HepG2 (cell line): ENCODE measurements around the gene ISY1. TPM values are rescaled to one million over a fixed set of nuclear protein-coding genes. Genes with fewer than 3 reads are reported as not detected.

ENCODE experiments used
- ATAC-seq: fragments of 200-7000 bp; cut with Tn5 transposase; 3 replicates; pipeline ENCODE4 v1.9.1; 2020; ENCODE audit warnings: mild to moderate bottlenecking, moderate library complexity
- BruUV-seq: library from RNA; stranded (reverse); fragments of 400-500 nt; replicated peaks from 2 replicates; lab custom pipeline; 2021; lab: Mats Ljungman, UMichigan
- CTCF ChIA-PET: fragments of 300-600 bp; formaldehyde crosslinking; extraction: SDS; loops from one replicate; lab custom pipeline; 2021; ENCODE audit warnings: low total read pairs, inconsistent platforms, low intra/inter-chr PET ratio; lab: Yijun Ruan, JAX
- POLR2A ChIA-PET: fragments of 350-600 bp; sonication (Branson Sonifier 250); formaldehyde crosslinking; loops from one replicate; lab custom pipeline; 2020; ENCODE audit warnings: antibody characterized with exemption, inconsistent platforms; lab: Yijun Ruan, JAX
- DNase-seq: peaks from one replicate; pipeline ENCODE4 v3.0.0-alpha.2; 2015; ENCODE audit warnings: low spot score
- FAIRE-seq: peaks from 3 replicates; lab custom pipeline; 2011; peaks lifted over from hg19 to GRCh38; lab: Jason Lieb, UNC
- H2AFZ ChIP-seq: one replicate; pipeline ENCODE4 v1.6.1; 2011; ENCODE audit warnings: low read length, inconsistent platforms
- H3K27ac ChIP-seq: fragments of 300-600 bp; 3 replicates; pipeline ENCODE4 v1.8.0; 2011; ENCODE audit warnings: mixed run types, mild to moderate bottlenecking, mixed read lengths, low read length, inconsistent platforms; ENCODE audit not compliant: insufficient read depth; ENCODE audit errors: extremely low read length
- H3K27me3 ChIP-seq, 2 experiments: fragments of 200-600 bp in 1 of 2; 2 replicates in 1 of 2; 3 replicates in 1 of 2; pipeline versions ENCODE4 v1.6.0 to v1.8.0; 2011; ENCODE audit warnings: low read length in 2 of 2, mild to moderate bottlenecking in 2 of 2, moderate library complexity in 2 of 2, inconsistent platforms in 1 of 2; ENCODE audit not compliant: insufficient read depth in 2 of 2, control insufficient read depth in 1 of 2
- H3K36me3 ChIP-seq, 2 experiments: fragments of 200-600 bp in 1 of 2; replicated peaks in 1 of 2; 2 replicates in 1 of 2; 3 replicates in 1 of 2; pipeline versions ENCODE4 v1.5.1 to v1.8.0; 2011; ENCODE audit warnings: low read length in 2 of 2, inconsistent platforms in 1 of 2; ENCODE audit not compliant: insufficient read depth in 2 of 2, control insufficient read depth in 1 of 2
- H3K4me1 ChIP-seq: 2 replicates; pipeline ENCODE4 v1.5.1; 2012; ENCODE audit warnings: low read length, inconsistent platforms; ENCODE audit not compliant: insufficient read depth
- H3K4me2 ChIP-seq: 2 replicates; pipeline ENCODE4 v1.6.0; 2011; ENCODE audit warnings: low read depth, low read length, inconsistent platforms
- H3K4me3 ChIP-seq, 3 experiments: fragments of 200-600 bp in 1 of 3; sonication (generic), shearing (Covaris generic) in 1 of 3; replicated peaks in 1 of 3; 2 replicates each; pipeline ENCODE4 v1.5.1; 2011 to 2016; ENCODE audit warnings: low read length in 3 of 3, inconsistent platforms in 2 of 3, low read depth in 2 of 3, mild to moderate bottlenecking in 2 of 3, control low read depth in 1 of 3, mixed read lengths in 1 of 3; ENCODE audit not compliant: insufficient read depth in 1 of 3
- H3K79me2 ChIP-seq: one replicate; pipeline ENCODE4 v1.6.1; 2011; ENCODE audit warnings: low read length, inconsistent platforms; ENCODE audit not compliant: insufficient read depth
- H3K9ac ChIP-seq: 2 replicates; pipeline ENCODE4 v1.6.0; 2011; ENCODE audit warnings: mild to moderate bottlenecking, low read depth, low read length, inconsistent platforms; ENCODE audit not compliant: insufficient read depth
- H3K9me3 ChIP-seq: 2 replicates; pipeline ENCODE4 v1.5.1; 2012; ENCODE audit warnings: mild to moderate bottlenecking, low read length
- H4K20me1 ChIP-seq: 2 replicates; pipeline ENCODE4 v1.6.0; 2011; ENCODE audit warnings: inconsistent platforms, mild to moderate bottlenecking, low read length, moderate library complexity; ENCODE audit not compliant: insufficient read depth
- BRCA1 ChIP-seq: sonication (generic); formaldehyde crosslinking; IDR thresholded peaks from 2 replicates; pipeline ENCODE4 v1.4.0; 2020; ENCODE audit warnings: missing genetic modification reagents
- GPBP1L1 ChIP-seq: sonication (generic); formaldehyde crosslinking; IDR thresholded peaks from 2 replicates; pipeline ENCODE4 v1.5.0; 2020; ENCODE audit warnings: mild to moderate bottlenecking, missing genetic modification reagents
- JUNB ChIP-seq: sonication (generic); formaldehyde crosslinking; IDR thresholded peaks from 2 replicates; pipeline ENCODE4 v1.8.0; 2022; ENCODE audit warnings: missing genetic modification reagents, mild to moderate bottlenecking, borderline replicate concordance
- KMT2A ChIP-seq: sonication (generic); formaldehyde crosslinking; IDR thresholded peaks from 2 replicates; pipeline ENCODE4 v1.4.0; 2020; ENCODE audit warnings: missing genetic modification reagents
- MATR3 ChIP-seq: sonication (generic); formaldehyde crosslinking; IDR thresholded peaks from 2 replicates; pipeline ENCODE4 v1.4.0; 2020; ENCODE audit warnings: missing genetic modification reagents
- RAD21 ChIP-seq: fragments of 450-650 bp; formaldehyde crosslinking; IDR thresholded peaks from 2 replicates; pipeline ENCODE4 v1.5.0; 2020; ENCODE audit warnings: mild to moderate bottlenecking
- RFXANK ChIP-seq: IDR thresholded peaks from 2 replicates; pipeline ENCODE4 v1.6.1; 2016
- SALL2 ChIP-seq: sonication (generic); formaldehyde crosslinking; IDR thresholded peaks from 2 replicates; pipeline ENCODE4 v1.8.1; 2023; ENCODE audit warnings: mild to moderate bottlenecking, missing genetic modification reagents, inconsistent platforms
- SRSF9 ChIP-seq: fragments of 200-400 bp; formaldehyde crosslinking; IDR thresholded peaks from 2 replicates; pipeline ENCODE4 v1.6.1; 2018; ENCODE audit warnings: borderline replicate concordance, mild to moderate bottlenecking, low read depth, low read length; ENCODE audit not compliant: insufficient read depth, poor library complexity, severe bottlenecking
- TBX2 ChIP-seq: sonication (generic); formaldehyde crosslinking; IDR thresholded peaks from 2 replicates; pipeline ENCODE4 v1.5.0; 2020; ENCODE audit warnings: missing genetic modification reagents, mild to moderate bottlenecking, borderline replicate concordance
- TCF7 ChIP-seq: sonication (generic); IDR thresholded peaks from 2 replicates; pipeline ENCODE4 v1.6.1; 2016; ENCODE audit warnings: antibody characterized with exemption, low read depth
- TEAD2 ChIP-seq: sonication (generic); formaldehyde crosslinking; IDR thresholded peaks from 2 replicates; pipeline ENCODE4 v1.9.0; 2021; ENCODE audit warnings: missing genetic modification reagents
- ZNF136 ChIP-seq: sonication (generic); formaldehyde crosslinking; IDR thresholded peaks from 2 replicates; pipeline ENCODE4 v1.8.1; 2022; ENCODE audit warnings: low read depth, mild to moderate bottlenecking, moderate library complexity, missing genetic modification reagents
- ZNF850 ChIP-seq: sonication (generic); formaldehyde crosslinking; conservative IDR thresholded peaks from 2 replicates; pipeline ENCODE4 v1.9.0; 2021; ENCODE audit warnings: mild to moderate bottlenecking, missing genetic modification reagents
- ZNF879 ChIP-seq: sonication (generic); formaldehyde crosslinking; IDR thresholded peaks from 2 replicates; pipeline ENCODE4 v1.8.1; 2023; ENCODE audit warnings: missing genetic modification reagents
- WGBS: methylation state at CpG from one replicate; pipeline ENCODE4 v1.1.6; 2017; ENCODE audit warnings: low lambda C conversion rate; 5-methylcytosine and 5-hydroxymethylcytosine counted together
- in situ Hi-C: cut with HindIII; loops from 2 replicates; pipeline ENCODE4 v1.10.0; 2017; ENCODE audit warnings: low pct_unique_long_range_greater_than_20kb; ENCODE audit not compliant: extremely low pct_ligation_motif_present
- intact Hi-C: fragments of 100-400 bp; cut with micrococcal nuclease; formaldehyde crosslinking; loops from one replicate; pipeline ENCODE4 v1.10.0; 2022; ENCODE audit not compliant: unreplicated experiment
- polyA plus RNA-seq, 8 experiments: library from polyadenylated mRNA; depleted of rRNA in 3 of 8; stranded (reverse) in 7 of 8; unstranded in 1 of 8; fragments of >200 nt; fragmentation: Illumina TruSeq in 4 of 8; extraction: Trizol in 4 of 8; gene quantifications; 2 replicates each; pipeline versions ENCODE4 v1.2.1 to v1.2.3, GENCODE V29; 2011 to 2016; ENCODE audit warnings: low read depth in 4 of 8, missing spikeins in 1 of 8, mixed read lengths in 1 of 8; ENCODE audit not compliant: insufficient read depth in 1 of 8
- total RNA-seq, 5 experiments: library from RNA; depleted of rRNA; stranded (reverse); fragments of >200 nt; fragmentation: Illumina TruSeq; extraction: Trizol; gene quantifications; 2 replicates each; pipeline ENCODE4 v1.2.3, GENCODE V29; 2016; ENCODE audit warnings: low read depth in 1 of 5
- TF ChIP-seq, protein P1 (sequence below): sonication (generic); formaldehyde crosslinking; IDR thresholded peaks from 2 replicates; pipeline ENCODE4 v1.4.0; 2020; ENCODE audit warnings: mild to moderate bottlenecking, missing genetic modification reagents
- TF ChIP-seq, protein P2 (sequence below): sonication (generic); formaldehyde crosslinking; IDR thresholded peaks from 2 replicates; pipeline ENCODE4 v1.8.1; 2023; ENCODE audit warnings: missing genetic modification reagents, inconsistent platforms, borderline replicate concordance
- TF ChIP-seq, protein P3 (sequence below): sonication (generic); formaldehyde crosslinking; IDR thresholded peaks from 2 replicates; pipeline ENCODE4 v1.8.0; 2022; ENCODE audit warnings: mild to moderate bottlenecking, missing genetic modification reagents, moderate library complexity

ISY1 gene
- total and polyA plus RNA-seq, 2 of the 13 experiments (the other 11 are each of a cell fraction or from before 2014, with no cell fraction given) = 21.0 to 39.1 TPM

DNA sequence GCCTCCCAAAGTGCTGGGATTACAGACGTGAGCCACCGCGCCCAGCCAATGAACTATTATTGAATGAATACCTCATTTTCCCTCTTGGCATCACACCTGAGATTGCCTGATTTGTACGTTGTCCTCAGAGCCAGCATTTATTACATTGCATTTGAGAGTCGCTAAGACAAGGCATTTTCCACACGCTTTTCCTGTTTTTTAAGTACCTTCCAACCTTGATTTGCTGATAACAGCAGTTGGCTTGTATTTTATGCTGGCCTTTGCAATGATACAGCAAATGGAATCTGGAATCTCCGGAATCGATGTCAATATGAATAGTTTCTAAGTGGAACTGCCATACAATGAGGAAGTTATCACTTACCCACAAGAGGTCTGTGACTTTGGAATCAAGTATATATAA, 38.5 kb upstream of the ISY1 start (continued):
- TF ChIP-seq MATR3 (CRISPR knock-in tag) = no peak
- TF ChIP-seq SALL2 (CRISPR knock-in tag) = no peak
- TF ChIP-seq BRCA1 (CRISPR knock-in tag) = no peak
- TF ChIP-seq, all 625 proteins: peak for 0

- ChIA-PET CTCF (no interaction called here), POLR2A (no interaction called here)
- no peak overlapping the region for H3K27ac ChIP-seq
- H4K20me1 ChIP-seq = no peaks in the 10 kb centered on the region
- no peak overlapping the region for H2AFZ ChIP-seq
- no peak overlapping the region for H3K4me2 ChIP-seq
- H3K4me1 ChIP-seq = 0 out of 2 replicates have a peak, but pooled peaks cover 8% of the 10 kb centered on the region
- in situ Hi-C loops = no loop called here
- BruUV-seq = no TSS peak
- 100% methylated on average over 1 of the region's 1 CpG for WGBS
- no peak for TF ChIP-seq TCF7
- no peak for TF ChIP-seq SRSF9
- no peak for TF ChIP-seq BRCA1 (CRISPR knock-in tag)
- TF ChIP-seq GPBP1L1 (CRISPR knock-in tag) = no peak
- TF ChIP-seq ZNF850 (CRISPR knock-in tag) = no peak
- no peak for TF ChIP-seq RAD21 (CRISPR knock-in tag)
- TF ChIP-seq JUNB (CRISPR knock-in tag) = no peak
- TF ChIP-seq RFXANK (CRISPR knock-in tag) = no peak
- TF ChIP-seq, protein P1, sequence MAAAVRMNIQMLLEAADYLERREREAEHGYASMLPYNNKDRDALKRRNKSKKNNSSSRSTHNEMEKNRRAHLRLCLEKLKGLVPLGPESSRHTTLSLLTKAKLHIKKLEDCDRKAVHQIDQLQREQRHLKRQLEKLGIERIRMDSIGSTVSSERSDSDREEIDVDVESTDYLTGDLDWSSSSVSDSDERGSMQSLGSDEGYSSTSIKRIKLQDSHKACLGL = no peak
- TF ChIP-seq TBX2 (CRISPR knock-in tag) = no peak
- no peak for TF ChIP-seq TEAD2 (CRISPR knock-in tag)
- TF ChIP-seq, protein P2, sequence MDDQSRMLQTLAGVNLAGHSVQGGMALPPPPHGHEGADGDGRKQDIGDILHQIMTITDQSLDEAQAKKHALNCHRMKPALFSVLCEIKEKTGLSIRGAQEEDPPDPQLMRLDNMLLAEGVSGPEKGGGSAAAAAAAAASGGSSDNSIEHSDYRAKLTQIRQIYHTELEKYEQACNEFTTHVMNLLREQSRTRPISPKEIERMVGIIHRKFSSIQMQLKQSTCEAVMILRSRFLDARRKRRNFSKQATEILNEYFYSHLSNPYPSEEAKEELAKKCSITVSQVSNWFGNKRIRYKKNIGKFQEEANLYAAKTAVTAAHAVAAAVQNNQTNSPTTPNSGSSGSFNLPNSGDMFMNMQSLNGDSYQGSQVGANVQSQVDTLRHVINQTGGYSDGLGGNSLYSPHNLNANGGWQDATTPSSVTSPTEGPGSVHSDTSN (CRISPR knock-in tag) = no peak
- no peak for TF ChIP-seq ZNF136
- TF ChIP-seq, protein P3, sequence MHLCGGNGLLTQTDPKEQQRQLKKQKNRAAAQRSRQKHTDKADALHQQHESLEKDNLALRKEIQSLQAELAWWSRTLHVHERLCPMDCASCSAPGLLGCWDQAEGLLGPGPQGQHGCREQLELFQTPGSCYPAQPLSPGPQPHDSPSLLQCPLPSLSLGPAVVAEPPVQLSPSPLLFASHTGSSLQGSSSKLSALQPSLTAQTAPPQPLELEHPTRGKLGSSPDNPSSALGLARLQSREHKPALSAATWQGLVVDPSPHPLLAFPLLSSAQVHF (CRISPR knock-in tag) = no peak
- no peak for TF ChIP-seq KMT2A (CRISPR knock-in tag)
- no peak for TF ChIP-seq ZNF879
- H3K36me3 ChIP-seq = no peaks in the 10 kb centered on the region
- intact Hi-C loops = no loop called here
- DNase-seq (no peak), ATAC-seq (no peak), FAIRE-seq (no peak)
- no peak overlapping the region for H3K9ac ChIP-seq
- no peaks in the 10 kb centered on the region for H3K9me3 ChIP-seq
- H3K27me3 ChIP-seq = no peaks in the 10 kb centered on the region
- H3K4me3 ChIP-seq = no peak overlapping the region
- H3K79me2 ChIP-seq = no peaks in the 10 kb centered on the region
Measured at GRCh38 chr3:129197321-129197720, 36.5 kb upstream of the ISY1 start.
